Colonic mucosa (tissue), 4 donors: ENCODE data around the gene NKAIN1. TPM values are rescaled to one million over a fixed set of nuclear protein-coding genes. Genes with fewer than 3 reads are reported as not detected.

Experiments
- DNase-seq: peaks from one replicate; pipeline ENCODE4 v3.0.0-alpha.2; 2020
- H3K27ac ChIP-seq: fragments of 200-600 bp; one replicate; pipeline ENCODE4 v1.8.0; 2021
- H3K27me3 ChIP-seq: fragments of 200-600 bp; one replicate; pipeline ENCODE4 v1.8.0; 2021
- H3K36me3 ChIP-seq: fragments of 200-600 bp; one replicate; pipeline ENCODE4 v1.8.0; 2021
- H3K4me1 ChIP-seq: fragments of 200-600 bp; one replicate; pipeline ENCODE4 v1.8.0; 2021; ENCODE audit warnings: mild to moderate bottlenecking
- H3K4me3 ChIP-seq: fragments of 200-600 bp; one replicate; pipeline ENCODE4 v1.8.0; 2021
- H3K9ac ChIP-seq, 2 donors: one replicate each; pipeline ENCODE4 v1.7.0; 2013; ENCODE audit warnings: control low read depth in 2 of 2, low read depth in 2 of 2, low read length in 2 of 2
- H3K9me3 ChIP-seq: fragments of 200-600 bp; one replicate; pipeline ENCODE4 v1.8.0; 2021
- intact Hi-C: fragments of 100-400 bp; cut with DNase I; formaldehyde crosslinking; loops from one replicate; pipeline ENCODE4 v1.14.1; 2022
- total RNA-seq, 2 donors: library from RNA; stranded (reverse); fragmentation: NEBNext Ultra II Directional in 1 of 2; extraction: Animal tissue kit (Norgen Biotek cat#: 25700) in 1 of 2; gene quantifications; one replicate each; pipeline ENCODE4 v1.2.1, GENCODE V29; 2021
- TF ChIP-seq, protein P1 (sequence below): fragments of 200-600 bp; IDR thresholded peaks from one replicate; pipeline ENCODE4 v1.8.0; 2022; ENCODE audit warnings: antibody characterized with exemption, mild to moderate bottlenecking
- donor health status: healthy.
- donor health status: DM: no; HTN: no; CAD: no.
- donor health status: DM: no; HTN: no; CAD: no.

NKAIN1 gene
- total RNA-seq, 2 donors from 2014 or later: 0.20 TPM; not detected in 1

DNA sequence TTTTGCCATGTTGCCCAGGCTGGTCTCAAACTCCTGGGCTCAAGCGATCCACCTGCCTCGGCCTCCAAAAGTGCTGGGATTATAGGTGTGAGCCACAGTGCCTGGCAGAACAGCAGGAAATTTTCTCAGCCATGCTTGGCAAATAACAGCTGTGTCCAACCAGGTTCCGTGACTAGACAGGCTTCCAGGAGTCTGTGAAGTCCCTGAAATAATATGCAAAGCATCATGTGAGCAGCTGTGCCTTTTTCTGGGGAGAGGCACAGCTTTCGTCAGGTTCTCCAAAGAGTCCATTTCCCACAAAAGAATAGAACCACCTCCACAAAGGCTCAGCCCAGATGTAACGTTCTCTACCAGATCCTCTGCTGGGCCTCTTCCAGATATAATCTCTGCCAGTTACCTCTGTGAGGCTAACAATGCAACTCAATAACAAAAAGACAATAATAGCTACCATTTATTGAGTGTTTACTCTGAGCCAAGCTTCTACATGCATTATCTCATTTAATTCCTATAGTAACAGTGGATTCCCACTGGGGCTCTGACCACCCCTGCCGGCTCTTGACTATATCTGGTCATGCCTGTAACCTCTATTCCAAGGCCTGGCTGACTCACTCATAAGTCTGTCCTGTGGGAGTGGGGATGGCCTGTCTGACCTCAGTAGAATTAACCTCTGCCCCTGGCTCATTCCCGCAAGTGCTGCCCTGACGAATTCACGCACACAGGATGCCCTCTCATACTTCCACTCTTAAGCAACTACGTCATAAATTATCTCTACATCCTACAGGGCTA, 4.0 kb upstream of the NKAIN1 start:
- no peaks in the 10 kb centered on the region for H3K9me3 ChIP-seq
- intact Hi-C loops: no loop called here
- H3K27me3 ChIP-seq: peaks cover 17% of the 10 kb centered on the region
- TF ChIP-seq, protein P1, sequence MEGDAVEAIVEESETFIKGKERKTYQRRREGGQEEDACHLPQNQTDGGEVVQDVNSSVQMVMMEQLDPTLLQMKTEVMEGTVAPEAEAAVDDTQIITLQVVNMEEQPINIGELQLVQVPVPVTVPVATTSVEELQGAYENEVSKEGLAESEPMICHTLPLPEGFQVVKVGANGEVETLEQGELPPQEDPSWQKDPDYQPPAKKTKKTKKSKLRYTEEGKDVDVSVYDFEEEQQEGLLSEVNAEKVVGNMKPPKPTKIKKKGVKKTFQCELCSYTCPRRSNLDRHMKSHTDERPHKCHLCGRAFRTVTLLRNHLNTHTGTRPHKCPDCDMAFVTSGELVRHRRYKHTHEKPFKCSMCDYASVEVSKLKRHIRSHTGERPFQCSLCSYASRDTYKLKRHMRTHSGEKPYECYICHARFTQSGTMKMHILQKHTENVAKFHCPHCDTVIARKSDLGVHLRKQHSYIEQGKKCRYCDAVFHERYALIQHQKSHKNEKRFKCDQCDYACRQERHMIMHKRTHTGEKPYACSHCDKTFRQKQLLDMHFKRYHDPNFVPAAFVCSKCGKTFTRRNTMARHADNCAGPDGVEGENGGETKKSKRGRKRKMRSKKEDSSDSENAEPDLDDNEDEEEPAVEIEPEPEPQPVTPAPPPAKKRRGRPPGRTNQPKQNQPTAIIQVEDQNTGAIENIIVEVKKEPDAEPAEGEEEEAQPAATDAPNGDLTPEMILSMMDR: no peak
- H3K4me1 ChIP-seq: no peaks in the 10 kb centered on the region
- H3K36me3 ChIP-seq: no peaks in the 10 kb centered on the region
- DNase-seq: no peak
- H3K9ac ChIP-seq: no peak overlapping the region
- no peak overlapping the region for H3K4me3 ChIP-seq
- no peak overlapping the region for H3K27ac ChIP-seq

DNA sequence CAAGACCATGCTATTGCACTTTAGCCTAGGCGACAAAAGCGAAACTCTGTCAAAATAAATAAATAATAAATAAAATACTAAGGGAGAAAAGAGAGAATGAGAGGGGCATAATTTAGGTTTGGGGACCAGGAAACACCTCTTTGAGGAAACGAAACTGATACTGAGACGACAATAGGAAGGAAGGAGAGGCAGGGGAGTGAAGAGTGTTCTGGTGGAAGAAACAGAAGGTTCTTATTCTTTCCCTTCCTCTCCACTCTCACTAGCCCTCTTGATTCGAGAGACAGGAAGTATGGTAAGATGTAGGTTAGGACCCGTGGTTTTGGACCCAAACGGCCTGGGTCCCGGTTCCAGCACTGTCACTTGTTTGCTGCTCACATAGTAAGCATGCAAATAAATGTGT, 1.6 kb upstream of the NKAIN1 start:
- H3K27ac ChIP-seq: no peak overlapping the region
- H3K9me3 ChIP-seq: no peaks in the 10 kb centered on the region
- peaks cover 26% of the 10 kb centered on the region for H3K27me3 ChIP-seq
- intact Hi-C loops: no loop called here
- no peak overlapping the region for H3K9ac ChIP-seq
- H3K4me3 ChIP-seq: no peak overlapping the region
- H3K36me3 ChIP-seq: no peaks in the 10 kb centered on the region
- no peak for DNase-seq
- no peaks in the 10 kb centered on the region for H3K4me1 ChIP-seq
- TF ChIP-seq, protein P1: no peak

DNA sequence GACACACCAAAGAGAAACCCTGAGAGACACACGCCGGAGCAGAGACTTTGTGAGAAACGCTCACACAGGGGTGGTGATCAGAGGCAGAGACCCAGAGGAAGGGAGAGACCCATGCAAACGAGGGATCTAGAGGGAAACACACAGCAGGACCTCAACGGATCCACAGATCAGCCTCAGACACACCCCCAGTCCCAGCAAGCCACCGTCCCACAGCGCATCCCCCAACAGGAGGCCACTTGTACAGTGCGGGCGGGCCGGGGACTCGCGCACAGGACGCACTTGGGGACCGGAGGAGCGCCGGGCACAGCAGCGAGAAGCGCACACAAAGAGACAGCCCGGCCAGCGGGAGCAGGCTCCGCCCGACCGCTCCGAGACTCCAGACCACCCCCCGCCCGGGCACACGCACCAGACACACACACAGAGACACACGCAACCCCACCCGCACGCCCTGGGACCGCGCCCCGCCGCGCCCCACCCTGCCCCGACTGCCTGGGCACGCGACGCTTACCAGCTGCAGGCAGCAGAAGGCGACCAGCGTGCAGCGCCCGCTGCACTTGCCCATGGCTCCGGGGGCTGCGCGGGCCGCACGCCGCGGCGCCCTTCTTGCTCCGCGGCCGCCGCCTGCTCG, 587 bp downstream of the NKAIN1 start:
- Histone ChIP-seq H3K9ac (no peak overlapping the region), H3K36me3 (no peaks in the 10 kb centered on the region), H3K27ac (no peak overlapping the region), H3K27me3 (peaks cover 26% of the 10 kb centered on the region), H3K9me3 (no peaks in the 10 kb centered on the region), H3K4me3 (no peak overlapping the region), H3K4me1 (no peaks in the 10 kb centered on the region)
- TF ChIP-seq, protein P1: no peak
- peak; percentile 27 for DNase-seq
- intact Hi-C loops: no loop called here

DNA sequence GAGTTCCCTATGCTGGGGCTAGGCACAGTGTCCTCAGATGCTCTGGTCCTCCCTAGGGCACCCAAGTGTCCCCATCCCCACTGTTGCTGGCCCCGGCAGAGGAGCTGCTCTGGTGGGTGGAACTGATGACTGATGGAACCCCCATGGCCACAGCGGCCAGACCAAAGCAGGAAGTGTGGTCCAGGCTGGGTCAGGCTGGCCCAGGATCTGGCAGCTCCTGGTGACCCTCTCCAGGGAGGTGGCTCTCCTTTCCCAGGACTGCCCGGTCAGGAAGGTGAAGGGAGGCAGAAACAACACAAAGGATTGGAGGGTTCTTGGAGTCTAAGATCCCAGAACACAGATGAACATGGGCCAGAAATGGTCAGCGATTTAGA, 1.1 kb downstream of the NKAIN1 start:
- Histone ChIP-seq H3K27me3 (peaks cover 26% of the 10 kb centered on the region), H3K9ac (no peak overlapping the region), H3K27ac (no peak overlapping the region), H3K9me3 (no peaks in the 10 kb centered on the region), H3K4me1 (no peaks in the 10 kb centered on the region), H3K36me3 (no peaks in the 10 kb centered on the region), H3K4me3 (no peak overlapping the region)
- intact Hi-C loops: no loop called here
- TF ChIP-seq, protein P1: no peak
- no peak for DNase-seq

DNA sequence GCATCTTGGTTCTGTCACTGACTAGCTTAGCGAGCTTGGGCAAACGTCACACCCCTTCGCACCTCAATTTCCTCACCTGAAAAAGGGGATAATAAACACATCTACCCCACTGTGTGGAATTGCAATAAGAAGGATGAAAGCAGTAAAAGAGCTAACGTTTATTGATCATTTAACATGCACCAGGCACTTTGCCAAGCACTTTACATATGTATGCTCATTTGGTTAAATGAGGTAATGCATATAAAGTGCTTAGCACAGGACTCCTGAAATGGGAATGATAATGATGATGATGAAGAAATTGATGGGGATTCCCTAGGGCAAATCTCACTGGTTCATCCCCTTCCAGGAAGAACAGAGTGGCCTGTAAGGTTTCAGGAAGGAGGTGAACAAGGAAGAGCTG, 4.8 kb downstream of the NKAIN1 start:
- intact Hi-C loops: no loop called here
- H3K27me3 ChIP-seq: peaks cover 15% of the 10 kb centered on the region
- H3K36me3 ChIP-seq: no peaks in the 10 kb centered on the region

More for the DNA sequence above, 4.8 kb downstream of the NKAIN1 start:
- no peak for DNase-seq
- Histone ChIP-seq H3K4me3 (no peak overlapping the region), H3K27ac (no peak overlapping the region), H3K9me3 (no peaks in the 10 kb centered on the region), H3K9ac (no peak overlapping the region), H3K4me1 (no peaks in the 10 kb centered on the region)
- TF ChIP-seq, protein P1: no peak
